Stimulated activated CD4-positive, alpha-beta T cell treated with anti-CD3 and anti-CD28 coated beads, TNF-alpha, amount 100 ng/mL, for 24 hours (primary cell): ENCODE measurements around the gene HOXD11.

Source experiments
- DNase-seq, 3 experiments: peaks; one replicate each; pipeline ENCODE4 v3.0.0-alpha.2; 2020; ENCODE audit warnings: low read depth in 3 of 3

Gene HOXD11

DNA sequence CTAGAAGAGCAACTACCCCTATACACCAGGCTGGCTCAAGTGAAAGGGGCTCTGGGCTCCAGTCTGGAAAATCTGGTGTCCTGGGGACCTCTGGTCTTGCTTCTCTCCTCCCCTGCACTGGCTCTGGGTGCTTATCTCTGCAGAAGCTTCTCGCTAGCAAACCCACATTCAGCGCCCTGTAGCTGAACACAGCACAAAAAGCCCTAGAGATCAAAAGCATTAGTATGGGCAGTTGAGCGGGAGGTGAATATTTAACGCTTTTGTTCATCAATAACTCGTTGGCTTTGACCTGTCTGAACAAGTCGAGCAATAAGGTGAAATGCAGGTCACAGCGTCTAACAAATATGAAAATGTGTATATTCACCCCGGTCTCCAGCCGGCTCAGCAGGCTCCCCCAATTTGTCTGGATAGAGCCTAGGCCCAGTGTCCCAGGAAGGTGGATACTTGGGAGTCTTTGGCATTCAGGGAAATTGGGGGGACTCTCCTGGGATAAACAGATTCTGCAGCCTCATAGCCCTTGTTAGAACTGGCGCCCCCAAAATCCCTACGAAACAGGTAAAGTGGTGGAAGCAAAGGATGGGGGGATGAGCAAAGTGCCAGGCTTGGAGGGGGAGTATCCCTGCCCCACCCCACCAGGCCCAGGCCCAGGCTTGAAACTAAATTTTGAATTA lies 41.8 kb downstream of the HOXD11 start:
- DNase-seq, result no peak

DNA sequence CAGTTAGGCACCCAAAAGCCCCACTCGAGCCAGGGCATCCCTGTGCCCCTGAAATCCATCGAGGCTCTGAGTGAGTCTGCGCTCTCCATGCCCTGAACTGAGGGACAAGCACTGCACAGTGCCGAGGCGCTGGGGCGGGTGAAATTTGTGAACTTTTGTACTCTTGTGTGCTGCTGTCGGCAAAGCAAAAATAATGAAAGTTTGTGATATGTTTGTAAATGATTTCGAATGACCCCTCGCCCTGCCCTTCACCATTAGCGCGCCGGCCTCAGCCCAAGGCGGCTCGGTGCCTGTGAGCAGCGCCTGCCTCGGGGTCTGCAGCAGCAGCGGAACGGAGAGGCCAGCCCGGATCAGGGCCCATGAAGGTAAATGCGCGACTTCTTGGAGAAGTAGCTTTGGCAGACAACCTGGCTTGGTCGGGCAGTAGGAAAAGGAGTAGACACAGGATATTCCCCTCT lies 42.4 kb downstream of the HOXD11 start:
- no peak for DNase-seq

DNA sequence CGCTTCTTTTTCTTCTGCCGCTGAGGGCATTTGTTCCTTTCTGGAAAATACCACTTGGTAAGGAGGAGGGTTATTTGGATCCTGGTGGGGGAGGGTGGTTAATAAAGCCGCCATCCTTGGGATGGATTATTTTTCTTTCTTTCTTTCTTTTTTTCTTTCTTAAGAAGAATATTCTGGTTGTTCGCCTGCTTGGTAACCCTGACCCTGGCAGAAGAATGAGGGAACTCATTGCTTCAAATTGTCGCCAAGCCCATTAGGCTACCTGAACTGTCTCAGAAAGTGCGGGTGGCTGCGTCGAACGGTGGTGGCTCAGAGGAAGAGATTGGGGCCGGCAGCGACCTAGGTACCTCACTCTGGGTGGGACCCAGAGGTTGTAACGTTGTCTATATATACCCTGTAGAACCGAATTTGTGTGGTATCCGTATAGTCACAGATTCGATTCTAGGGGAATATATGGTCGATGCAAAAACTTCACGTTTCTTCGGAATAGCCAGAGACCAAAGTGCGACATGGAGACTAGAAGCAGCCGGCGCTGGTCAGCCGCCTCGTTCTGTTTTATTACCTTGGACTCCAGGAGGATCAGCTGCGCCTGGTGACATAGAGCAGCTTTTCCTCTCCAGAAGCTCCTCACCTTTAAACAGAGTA lies 43.0 kb downstream of the HOXD11 start:
- no peak for DNase-seq

DNA sequence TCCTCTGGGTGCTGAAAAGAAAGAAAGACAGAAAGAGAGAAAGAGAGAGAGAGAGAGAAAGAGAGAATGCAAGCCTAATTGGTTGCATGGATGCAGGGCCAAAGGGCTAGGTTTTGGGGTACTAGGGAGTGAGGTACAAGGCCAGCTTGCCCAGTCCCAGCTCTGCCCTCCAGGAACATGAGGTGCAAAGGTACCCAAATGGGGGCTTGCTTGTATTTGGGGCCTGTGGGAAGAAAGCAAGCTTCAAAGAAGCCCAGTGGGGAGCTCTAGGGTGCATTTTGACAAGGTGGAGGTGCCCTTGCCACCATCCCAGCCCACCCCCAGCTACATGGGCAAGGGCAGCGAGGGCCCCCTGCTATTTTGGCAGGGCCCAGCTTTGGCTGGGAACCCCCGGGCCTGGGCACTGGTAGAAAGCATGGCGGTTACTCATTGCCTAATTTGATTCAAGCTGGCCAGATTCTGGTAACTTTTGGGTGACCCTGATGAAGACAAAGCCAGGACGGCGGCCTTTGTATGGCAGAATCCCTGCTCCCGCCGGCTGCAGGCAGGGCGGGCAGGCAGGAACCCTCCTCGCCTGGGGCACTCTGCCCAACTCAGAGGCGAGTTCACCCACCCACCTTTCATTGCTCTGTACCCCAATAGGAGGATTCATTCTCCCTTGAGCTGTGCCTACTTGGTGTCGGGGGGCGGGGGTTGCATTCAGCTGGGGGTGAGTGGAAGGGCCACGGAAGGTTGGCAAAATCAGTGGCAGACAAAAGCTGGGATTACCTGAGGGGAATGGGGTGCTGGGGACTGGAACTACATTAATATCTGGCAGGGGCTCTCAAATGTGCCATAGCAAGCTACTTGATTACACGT lies 43.7 kb downstream of the HOXD11 start:
- DNase-seq, result no peak

DNA sequence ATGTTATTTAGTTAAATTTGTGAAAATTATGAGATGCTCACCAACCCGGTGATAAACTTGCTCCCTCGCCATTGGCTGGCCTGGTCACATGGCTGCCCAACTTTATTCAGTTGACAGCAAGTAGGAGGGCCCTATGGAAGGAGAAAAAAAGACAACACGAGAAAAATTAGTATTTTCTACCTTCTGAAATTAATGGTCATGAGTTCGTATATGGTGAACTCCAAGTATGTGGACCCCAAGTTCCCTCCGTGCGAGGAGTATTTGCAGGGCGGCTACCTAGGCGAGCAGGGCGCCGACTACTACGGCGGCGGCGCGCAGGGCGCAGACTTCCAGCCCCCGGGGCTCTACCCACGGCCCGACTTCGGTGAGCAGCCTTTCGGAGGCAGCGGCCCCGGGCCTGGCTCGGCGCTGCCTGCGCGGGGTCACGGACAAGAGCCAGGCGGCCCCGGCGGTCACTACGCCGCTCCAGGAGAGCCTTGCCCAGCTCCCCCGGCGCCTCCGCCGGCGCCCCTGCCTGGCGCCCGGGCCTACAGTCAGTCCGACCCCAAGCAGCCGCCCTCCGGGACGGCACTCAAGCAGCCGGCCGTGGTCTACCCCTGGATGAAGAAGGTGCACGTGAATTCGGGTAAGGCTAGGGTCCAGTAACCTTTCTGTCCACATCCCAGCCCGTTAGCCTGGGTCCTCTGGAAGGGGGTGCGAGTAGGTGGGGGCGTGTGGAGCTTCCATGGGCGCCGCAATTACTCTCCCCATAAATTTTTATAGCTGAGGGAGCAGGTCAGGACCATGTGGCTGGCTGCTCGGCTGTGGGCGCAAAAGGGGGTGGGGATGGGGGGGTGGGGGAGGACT lies 44.6 kb downstream of the HOXD11 start, which contains the start of gene HOXD4:
HOXD4 (plus strand) TSS at position 109 of the 846 bp plus-strand sequence; CDS start at position 193, 84 bp downstream.
- no peak for DNase-seq

DNA sequence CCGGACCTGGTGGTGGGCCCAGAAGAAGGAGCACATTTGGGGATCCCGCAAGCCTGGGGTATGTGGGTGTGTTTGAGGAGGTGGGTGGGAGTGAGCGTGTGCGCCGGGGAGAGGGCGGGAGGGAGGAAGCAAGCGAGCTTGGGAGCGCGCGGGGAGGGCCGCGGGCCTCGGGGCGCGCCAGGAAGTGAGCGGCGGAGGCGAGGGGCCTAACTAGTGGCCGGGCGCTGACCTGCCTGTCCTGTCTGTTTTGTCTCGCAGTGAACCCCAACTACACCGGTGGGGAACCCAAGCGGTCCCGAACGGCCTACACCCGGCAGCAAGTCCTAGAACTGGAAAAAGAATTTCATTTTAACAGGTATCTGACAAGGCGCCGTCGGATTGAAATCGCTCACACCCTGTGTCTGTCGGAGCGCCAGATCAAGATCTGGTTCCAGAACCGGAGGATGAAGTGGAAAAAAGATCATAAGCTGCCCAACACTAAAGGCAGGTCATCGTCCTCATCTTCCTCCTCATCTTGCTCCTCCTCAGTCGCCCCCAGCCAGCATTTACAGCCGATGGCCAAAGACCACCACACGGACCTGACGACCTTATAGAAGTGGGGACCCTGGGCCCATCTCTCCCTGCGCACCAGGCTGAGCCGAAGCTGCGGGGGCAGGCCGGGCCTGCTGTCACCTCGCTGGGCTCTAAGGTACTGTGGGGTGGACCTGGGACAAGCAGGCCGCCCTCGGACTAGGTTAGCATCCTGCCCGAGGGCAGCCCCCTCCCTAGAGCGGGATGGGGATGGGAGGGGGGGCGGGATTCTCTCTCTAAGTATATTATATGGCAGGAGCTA lies 45.5 kb downstream of the HOXD11 start:
- no peak for DNase-seq

DNA sequence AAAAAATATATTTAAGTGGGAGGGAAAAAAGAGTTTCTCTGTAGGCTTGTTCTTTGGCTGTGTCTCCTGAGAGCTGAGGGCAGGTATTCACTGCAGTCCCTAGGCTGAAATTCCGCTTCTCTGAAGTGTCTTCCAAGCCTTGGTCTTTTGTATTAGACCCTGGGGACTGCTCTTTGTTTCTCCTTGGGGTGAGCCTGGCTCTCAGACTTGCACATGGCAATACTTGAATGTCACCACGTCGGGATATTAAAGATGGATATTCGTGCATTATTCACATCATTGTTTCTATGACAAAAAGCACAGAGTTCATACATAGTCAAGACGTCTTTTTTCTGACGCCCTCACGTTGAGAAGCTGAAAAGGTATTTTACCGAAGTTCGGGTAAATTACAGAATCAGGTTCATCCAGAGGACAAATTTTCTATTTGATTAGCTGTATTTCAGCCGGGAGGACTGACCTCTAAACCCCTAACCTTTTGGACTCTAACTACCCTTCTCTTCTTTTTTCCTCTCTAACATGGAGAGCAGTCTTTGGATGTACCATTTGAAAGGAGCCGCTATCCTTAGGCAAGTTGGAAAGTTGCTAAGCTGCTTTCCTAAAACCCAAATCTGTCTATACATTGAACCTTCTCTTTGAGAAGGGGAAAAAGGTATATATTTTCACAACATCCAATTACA lies 47.6 kb downstream of the HOXD11 start:
- no peak for DNase-seq

DNA sequence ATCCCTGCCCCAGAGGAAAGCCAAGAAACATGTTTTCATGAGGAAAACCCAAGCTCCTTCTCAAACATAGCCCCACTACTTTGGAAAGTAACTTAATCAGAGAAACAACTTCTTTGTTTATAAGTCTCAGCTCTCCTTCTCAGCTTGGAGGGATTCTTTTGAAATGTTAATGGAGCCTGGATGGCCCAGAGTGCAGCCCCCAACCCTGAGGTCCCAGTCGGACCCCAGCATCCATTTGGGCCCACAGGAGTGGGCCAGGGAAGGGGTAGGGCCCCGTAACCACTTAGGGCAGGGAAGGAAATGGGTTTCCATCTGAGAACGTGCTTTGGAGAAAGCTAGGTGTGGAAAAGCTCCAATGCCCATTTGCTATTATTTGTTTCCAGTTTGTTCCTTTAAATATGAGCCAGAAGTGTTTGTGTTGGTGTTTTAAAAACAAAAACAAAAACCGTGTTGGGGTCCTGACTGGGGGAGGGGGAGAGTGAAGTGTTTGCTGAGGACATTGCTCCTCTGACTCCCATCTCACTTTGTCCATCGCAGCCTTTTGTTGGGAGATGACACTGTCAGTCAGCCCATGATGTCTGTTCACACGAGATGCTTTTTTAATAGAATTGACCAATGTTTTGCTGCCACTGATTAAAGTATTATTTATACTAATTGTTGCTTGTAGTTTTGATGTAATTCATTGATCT lies 48.4 kb downstream of the HOXD11 start:
- DNase-seq, result no peak

DNA sequence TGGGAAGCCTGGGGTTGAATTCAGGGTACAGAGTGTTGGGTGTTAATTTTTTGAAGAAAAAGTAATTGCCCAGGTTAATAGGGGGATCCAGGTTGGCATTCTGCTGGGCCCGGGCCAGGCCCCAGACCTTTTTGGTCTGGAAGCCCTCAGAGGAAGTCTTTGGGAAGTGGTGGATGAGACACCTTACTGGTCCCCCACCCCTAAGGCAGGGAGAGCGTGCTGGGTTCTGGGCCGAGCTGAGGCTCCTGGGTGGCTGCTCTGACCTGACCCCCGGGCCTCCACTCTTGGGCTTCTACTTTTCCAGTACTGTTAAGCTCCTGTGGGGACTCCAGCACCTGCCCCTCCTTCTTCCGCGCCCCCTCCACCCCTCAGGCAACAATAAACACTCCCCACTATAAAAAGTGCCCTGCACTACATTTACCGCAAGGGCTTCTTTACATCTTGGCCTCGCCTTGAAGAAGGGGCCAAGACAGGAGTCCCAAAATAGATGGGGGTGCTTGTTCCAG lies 49.3 kb downstream of the HOXD11 start:
- no peak for DNase-seq

DNA sequence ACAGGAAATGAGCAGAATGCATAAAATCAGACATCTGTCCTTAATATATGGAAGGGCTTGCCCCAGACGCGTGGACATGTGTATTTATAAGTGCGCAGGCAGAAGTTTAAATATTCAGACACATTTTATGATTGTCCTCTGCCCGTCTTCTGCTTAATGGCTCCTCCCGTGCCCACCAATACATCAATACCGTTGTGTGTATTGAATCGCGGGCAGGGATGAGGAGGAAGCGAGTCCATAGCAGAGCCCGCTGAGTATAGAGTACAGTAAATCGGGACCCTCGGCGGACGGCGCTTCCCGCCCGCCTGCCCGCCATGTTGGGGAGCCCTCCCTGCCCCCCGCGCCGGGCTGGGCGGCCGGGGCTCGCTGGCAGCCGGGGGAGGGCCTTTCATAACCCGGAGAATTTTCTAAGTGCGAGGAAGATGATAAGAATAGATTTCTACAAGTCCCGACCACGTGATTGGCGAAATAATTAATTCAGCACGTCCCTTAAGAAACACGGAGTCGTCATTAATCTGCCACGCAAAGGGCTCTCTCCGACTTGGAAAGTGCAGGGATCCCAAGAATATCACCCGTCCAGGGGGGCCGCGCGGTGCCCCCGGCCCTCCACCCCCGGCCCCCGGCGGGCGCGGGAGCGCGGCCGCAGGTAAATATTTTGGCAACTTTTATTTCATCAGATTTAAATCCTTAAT lies 49.9 kb downstream of the HOXD11 start, which contains the start of gene HOXD3:
HOXD3 (plus strand) TSS at position 501 of the 692 bp plus-strand sequence. CDS start 11,808 bp downstream, outside the sequence.
- no peak for DNase-seq

DNA sequence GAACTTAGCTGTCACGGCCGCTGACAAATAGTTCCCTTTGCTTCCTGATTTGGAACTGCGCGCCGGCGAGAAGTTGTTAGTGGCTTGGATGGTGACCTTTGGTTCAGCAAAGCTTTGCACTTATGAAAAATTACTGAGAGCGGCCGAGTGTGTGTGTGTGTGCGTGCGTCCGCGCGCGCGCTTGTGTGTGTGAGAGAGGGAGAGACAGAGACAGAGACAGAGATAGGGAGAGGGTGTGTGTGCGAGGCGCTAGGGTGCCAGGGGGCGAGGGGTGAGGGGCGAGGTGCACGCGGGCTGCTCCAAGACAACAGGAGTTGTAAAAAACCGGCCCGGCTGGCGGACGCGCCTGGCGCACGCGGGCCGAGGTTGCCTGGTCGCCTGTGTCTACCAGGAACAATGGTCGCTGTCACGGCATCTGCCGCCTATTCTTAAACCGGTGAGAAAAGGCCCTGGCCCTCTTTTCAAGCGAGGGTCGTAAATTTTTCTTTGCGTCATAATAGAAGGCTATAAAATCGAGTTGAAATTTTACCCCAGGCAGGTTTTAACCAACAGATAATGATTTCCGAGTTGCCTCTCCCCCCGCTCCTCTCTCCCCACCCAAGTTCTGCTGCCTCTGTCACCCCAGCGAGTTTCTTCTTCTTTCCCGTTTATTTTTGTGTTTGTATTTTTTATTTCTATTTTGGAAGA lies 50.6 kb downstream of the HOXD11 start:
- no peak for DNase-seq

DNA sequence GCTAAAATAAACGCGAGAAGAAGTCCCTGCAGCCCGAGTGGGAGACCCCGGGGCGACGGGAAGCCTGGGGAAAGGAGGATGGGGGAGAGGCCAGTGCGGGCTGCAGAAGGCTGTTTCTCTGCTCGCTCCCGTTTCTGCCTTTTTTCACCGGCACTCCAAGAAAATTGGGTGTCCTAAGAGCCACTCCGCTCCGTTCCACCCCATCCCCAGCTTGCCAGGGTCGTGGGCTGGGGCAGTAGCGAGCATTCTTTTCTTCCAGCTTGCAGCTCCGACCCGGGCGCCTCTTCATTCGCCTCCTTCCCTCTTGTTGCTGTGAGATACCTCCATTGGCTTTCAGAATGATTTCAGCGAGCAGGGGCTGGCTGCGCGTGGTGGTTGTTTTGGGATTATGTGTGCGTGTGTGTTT lies 51.1 kb downstream of the HOXD11 start:
- no peak for DNase-seq

DNA sequence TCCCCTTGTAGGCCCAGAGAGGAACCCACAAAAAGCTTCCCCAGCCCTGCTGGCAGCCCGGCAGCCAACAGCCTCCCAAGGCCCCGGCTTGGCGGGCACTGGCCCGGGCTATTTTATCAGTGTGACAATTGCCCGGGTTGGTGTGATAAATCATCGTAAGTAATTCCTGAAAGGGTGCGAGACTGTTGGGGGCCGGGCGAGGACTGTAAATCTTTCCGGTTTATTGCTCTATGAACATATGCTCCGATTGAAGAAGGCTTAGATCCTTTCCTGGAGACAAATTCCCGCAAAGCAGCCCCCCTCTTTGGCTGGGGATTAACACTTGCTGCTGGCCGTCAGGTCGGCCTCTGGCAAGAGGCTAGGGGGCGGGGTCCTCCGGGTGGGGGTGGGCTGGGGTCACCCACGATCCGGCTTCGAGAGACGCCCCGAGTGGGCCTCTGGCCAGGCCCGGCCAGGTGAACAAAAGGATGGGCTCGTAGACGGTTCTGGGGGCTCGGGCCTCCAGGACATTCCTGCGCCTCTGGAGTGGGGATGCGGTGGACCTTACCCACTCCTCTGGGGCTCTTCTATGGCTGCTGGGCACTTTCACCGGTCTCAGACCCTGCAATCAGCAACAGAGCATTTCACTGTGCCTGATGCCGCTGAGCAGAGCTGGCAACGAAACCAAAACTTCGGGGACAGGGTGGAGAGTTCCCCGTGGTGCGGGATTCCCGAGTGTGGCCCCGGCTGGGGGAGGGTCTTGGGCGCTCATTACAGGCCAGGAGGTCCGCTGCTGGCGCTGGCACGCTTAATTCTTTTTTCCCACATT lies 52.0 kb downstream of the HOXD11 start:
- no peak for DNase-seq
